Neuronal stem cell (in vitro differentiated cells): ENCODE measurements around the gene YIPF1.

Experiments
- DNase-seq: peaks from one replicate; pipeline ENCODE4 v3.0.0-alpha.2; 2013; ENCODE audit warnings: low spot score
- H2AFZ ChIP-seq: one replicate; pipeline ENCODE4 v1.6.1; 2013; ENCODE audit warnings: mild to moderate bottlenecking, low read length, inconsistent platforms
- H2AK5ac ChIP-seq: 2 replicates; pipeline ENCODE4 v1.6.1; 2013; ENCODE audit warnings: low read depth, mild to moderate bottlenecking, inconsistent platforms, low read length, moderate library complexity, mixed read lengths
- H2BK120ac ChIP-seq: 2 replicates; pipeline ENCODE4 v1.6.1; 2013; ENCODE audit warnings: low read depth, mild to moderate bottlenecking, inconsistent platforms, low read length, moderate library complexity, mixed read lengths
- H2BK12ac ChIP-seq: one replicate; pipeline ENCODE4 v1.6.1; 2013; ENCODE audit warnings: low read length, inconsistent platforms
- H2BK15ac ChIP-seq: 2 replicates; pipeline ENCODE4 v1.6.1; 2013; ENCODE audit warnings: mild to moderate bottlenecking, low read length, inconsistent platforms, mixed read lengths
- H2BK5ac ChIP-seq: one replicate; pipeline ENCODE4 v1.6.1; 2013; ENCODE audit warnings: inconsistent platforms, mild to moderate bottlenecking, low read length, moderate library complexity
- H3K14ac ChIP-seq: one replicate; pipeline ENCODE4 v1.6.1; 2013; ENCODE audit warnings: low read length, inconsistent platforms
- H3K18ac ChIP-seq: 2 replicates; pipeline ENCODE4 v1.6.1; 2013; ENCODE audit warnings: low read length, inconsistent platforms
- H3K23ac ChIP-seq: 2 replicates; pipeline ENCODE4 v1.6.1; 2013; ENCODE audit warnings: low read depth, mild to moderate bottlenecking, mixed read lengths, low read length, inconsistent platforms; ENCODE audit not compliant: poor library complexity
- H3K27ac ChIP-seq: replicated peaks from 3 replicates; pipeline ENCODE4 v1.5.1; 2013; ENCODE audit warnings: low read length, inconsistent platforms
- H3K27me3 ChIP-seq, 3 experiments: 2 replicates each; pipeline ENCODE4 v1.6.1; 2013; ENCODE audit warnings: low read length in 3 of 3, mild to moderate bottlenecking in 2 of 3, inconsistent platforms in 1 of 3, low read depth in 1 of 3, mixed read lengths in 1 of 3, moderate library complexity in 1 of 3; ENCODE audit not compliant: control insufficient read depth in 3 of 3, insufficient read depth in 3 of 3
- H3K36me3 ChIP-seq, 2 donors: replicated peaks in 1 of 2; 2 replicates each; pipeline ENCODE4 v1.6.1; 2013; ENCODE audit warnings: low read length in 2 of 2; ENCODE audit not compliant: control insufficient read depth in 2 of 2, insufficient read depth in 2 of 2
- H3K4ac ChIP-seq: 2 replicates; pipeline ENCODE4 v1.6.1; 2013; ENCODE audit warnings: inconsistent platforms, mild to moderate bottlenecking, low read length, moderate library complexity
- H3K4me1 ChIP-seq, 2 donors: 1 replicate in 1 of 2; 2 replicates in 1 of 2; pipeline ENCODE4 v1.6.1; 2013; ENCODE audit warnings: low read length in 2 of 2, low read depth in 1 of 2; ENCODE audit not compliant: control insufficient read depth in 2 of 2, insufficient read depth in 1 of 2
- H3K4me2 ChIP-seq: one replicate; pipeline ENCODE4 v1.6.1; 2013; ENCODE audit warnings: mild to moderate bottlenecking, low read length, inconsistent platforms; ENCODE audit not compliant: insufficient read depth, poor library complexity, severe bottlenecking
- H3K4me3 ChIP-seq, 2 donors: 2 replicates each; pipeline ENCODE4 v1.5.1; 2013; ENCODE audit warnings: low read length in 2 of 2, mild to moderate bottlenecking in 2 of 2, inconsistent platforms in 1 of 2, moderate library complexity in 1 of 2
- H3K79me1 ChIP-seq: one replicate; pipeline ENCODE4 v1.6.1; 2013; ENCODE audit warnings: low read depth, mild to moderate bottlenecking, inconsistent platforms, low read length, moderate library complexity
- H3K9ac ChIP-seq: one replicate; pipeline ENCODE4 v1.6.1; 2013; ENCODE audit warnings: mild to moderate bottlenecking, low read depth, low read length, inconsistent platforms; ENCODE audit not compliant: poor library complexity
- H3K9me3 ChIP-seq, 2 donors: replicated peaks in 1 of 2; 2 replicates each; pipeline versions ENCODE3 to v1.6.1; 2013; ENCODE audit warnings: low read length in 2 of 2, mild to moderate bottlenecking in 2 of 2, inconsistent platforms in 1 of 2, low read depth in 1 of 2, mixed read lengths in 1 of 2, moderate library complexity in 1 of 2; ENCODE audit not compliant: control insufficient read depth in 2 of 2, insufficient read depth in 1 of 2
- H4K8ac ChIP-seq: one replicate; pipeline ENCODE4 v1.6.1; 2013; ENCODE audit warnings: low read depth, mild to moderate bottlenecking, inconsistent platforms, low read length, moderate library complexity
- H4K91ac ChIP-seq: one replicate; pipeline ENCODE4 v1.6.1; 2013; ENCODE audit warnings: low read length, low read depth, mild to moderate bottlenecking, inconsistent platforms; ENCODE audit not compliant: poor library complexity
- WGBS, 2 donors: extraction: QIAGEN DNeasy Blood & Tissue Kit; methylation state at CpG; one replicate each; pipeline ENCODE4 v1.1.7; 2013; ENCODE audit warnings: missing lambda C conversion rate in 2 of 2, mixed read lengths in 1 of 2; ENCODE audit not compliant: insufficient read length in 2 of 2, insufficient replicate concordance in 1 of 2; ENCODE audit errors: extremely low coverage in 2 of 2; 5-methylcytosine and 5-hydroxymethylcytosine counted together

The YIPF1 gene

DNA sequence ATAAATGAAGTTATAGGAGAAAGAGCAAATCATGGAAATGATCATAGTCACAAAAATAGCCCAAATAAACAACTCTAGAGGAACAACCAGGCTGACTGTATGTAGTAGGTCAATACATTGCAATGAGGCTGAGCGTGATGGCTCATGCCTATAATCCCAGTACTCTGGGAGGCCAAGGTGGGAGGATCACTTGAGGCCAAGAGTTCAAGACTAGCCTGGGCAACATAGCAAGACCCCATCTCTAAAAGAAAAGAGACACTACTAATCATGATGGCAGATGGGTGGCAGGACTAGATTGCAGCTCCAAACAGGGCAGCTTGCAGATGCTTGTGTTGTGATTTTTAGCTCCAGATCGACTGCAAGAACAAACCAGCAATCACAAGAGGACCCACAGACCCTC is 79.1 kb downstream of the YIPF1 start:
- Histone ChIP-seq H3K4me3 (no peak overlapping the region), H4K8ac (no peak overlapping the region), H2BK5ac (no peak overlapping the region), H3K9me3 (peaks cover 0 to 9% of the 10 kb centered on the region in 2 donors), H3K36me3 (peaks cover 3 to 83% of the 10 kb centered on the region in 2 donors), H3K23ac (no peak overlapping the region), H3K27me3 (no peaks in the 10 kb centered on the region), H2AK5ac (no peak overlapping the region), H3K4me2 (no peak overlapping the region), H3K27ac (no peak overlapping the region), H4K91ac (no peak overlapping the region), H2BK120ac (no peak overlapping the region), H3K4ac (no peak overlapping the region), H3K18ac (no peak overlapping the region), H3K9ac (no peak overlapping the region), H2AFZ (no peak overlapping the region), H2BK15ac (no peak overlapping the region), H3K4me1 (peaks cover 0 to 2% of the 10 kb centered on the region in 2 donors), H3K79me1 (no peaks in the 10 kb centered on the region), H2BK12ac (no peak overlapping the region), H3K14ac (no peak overlapping the region)
- no CpG with 5 or more reads among the region's 2 CpGs for WGBS, 2 donors
- DNase-seq, result no peak

GRCh38 chr1:53810007-53810406 is 79.6 kb downstream of the YIPF1 start:
- H3K4me3 ChIP-seq, result no peak overlapping the region
- no peak overlapping the region for H3K14ac ChIP-seq
- H3K4me1 ChIP-seq, result peaks cover 0 to 2% of the 10 kb centered on the region in 2 donors
- H2AFZ ChIP-seq, result no peak overlapping the region
- no peak overlapping the region for H3K9ac ChIP-seq
- no peak overlapping the region for H2BK12ac ChIP-seq
- H2BK120ac ChIP-seq, result no peak overlapping the region
- no peak for DNase-seq
- no peak overlapping the region for H2BK15ac ChIP-seq
- no peak overlapping the region for H3K4me2 ChIP-seq
- no peak overlapping the region for H2BK5ac ChIP-seq
- peaks cover 3 to 83% of the 10 kb centered on the region in 2 donors for H3K36me3 ChIP-seq
- H3K79me1 ChIP-seq, result no peaks in the 10 kb centered on the region
- no peak overlapping the region for H4K91ac ChIP-seq
- no peak overlapping the region for H4K8ac ChIP-seq
- no peak overlapping the region for H3K23ac ChIP-seq
- WGBS, 2 donors, result no CpG with 5 or more reads among the region's 5 CpGs
- H3K9me3 ChIP-seq, result peaks cover 0 to 9% of the 10 kb centered on the region in 2 donors
- no peak overlapping the region for H3K27ac ChIP-seq
- no peak overlapping the region for H3K18ac ChIP-seq
- H3K27me3 ChIP-seq, result no peaks in the 10 kb centered on the region
- H3K4ac ChIP-seq, result no peak overlapping the region
- no peak overlapping the region for H2AK5ac ChIP-seq

DNA sequence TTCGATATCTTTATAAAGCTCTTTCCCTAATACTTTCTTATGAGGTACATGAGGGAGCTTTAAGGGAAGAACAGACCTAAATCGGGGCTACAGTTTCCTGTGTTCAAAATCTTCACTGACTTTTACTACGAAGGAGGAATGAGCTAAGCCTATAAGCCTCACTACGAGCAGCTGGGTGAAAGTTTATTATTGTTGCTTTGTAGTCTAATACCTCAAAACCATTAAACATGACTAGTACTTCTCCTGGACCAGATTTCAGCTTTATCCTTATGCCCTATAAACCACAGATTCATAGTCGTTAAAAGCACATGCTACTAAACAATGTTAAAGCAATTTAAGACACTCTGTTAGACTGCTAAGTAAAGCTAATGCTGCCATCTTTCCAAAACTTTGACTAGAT is 81.7 kb downstream of the YIPF1 start:
- Histone ChIP-seq H3K14ac (no peak overlapping the region), H3K18ac (no peak overlapping the region), H3K4ac (no peak overlapping the region), H2BK5ac (no peak overlapping the region), H2BK15ac (no peak overlapping the region), H3K9me3 (peaks cover 0 to 3% of the 10 kb centered on the region in 2 donors), H2AK5ac (no peak overlapping the region), H3K36me3 (peaks cover 7 to 92% of the 10 kb centered on the region in 2 donors), H3K4me3 (no peak overlapping the region), H4K91ac (no peak overlapping the region), H4K8ac (no peak overlapping the region), H3K27me3 (no peaks in the 10 kb centered on the region), H3K79me1 (no peaks in the 10 kb centered on the region), H3K4me2 (no peak overlapping the region), H3K23ac (no peak overlapping the region), H3K27ac (no peak overlapping the region), H2BK12ac (no peak overlapping the region), H2BK120ac (no peak overlapping the region), H3K4me1 (peaks cover 0 to 2% of the 10 kb centered on the region in 2 donors), H3K9ac (no peak overlapping the region), H2AFZ (no peak overlapping the region)
- WGBS, 2 donors, result no CpG with 5 or more reads among the region's 5 CpGs
- no peak for DNase-seq

DNA sequence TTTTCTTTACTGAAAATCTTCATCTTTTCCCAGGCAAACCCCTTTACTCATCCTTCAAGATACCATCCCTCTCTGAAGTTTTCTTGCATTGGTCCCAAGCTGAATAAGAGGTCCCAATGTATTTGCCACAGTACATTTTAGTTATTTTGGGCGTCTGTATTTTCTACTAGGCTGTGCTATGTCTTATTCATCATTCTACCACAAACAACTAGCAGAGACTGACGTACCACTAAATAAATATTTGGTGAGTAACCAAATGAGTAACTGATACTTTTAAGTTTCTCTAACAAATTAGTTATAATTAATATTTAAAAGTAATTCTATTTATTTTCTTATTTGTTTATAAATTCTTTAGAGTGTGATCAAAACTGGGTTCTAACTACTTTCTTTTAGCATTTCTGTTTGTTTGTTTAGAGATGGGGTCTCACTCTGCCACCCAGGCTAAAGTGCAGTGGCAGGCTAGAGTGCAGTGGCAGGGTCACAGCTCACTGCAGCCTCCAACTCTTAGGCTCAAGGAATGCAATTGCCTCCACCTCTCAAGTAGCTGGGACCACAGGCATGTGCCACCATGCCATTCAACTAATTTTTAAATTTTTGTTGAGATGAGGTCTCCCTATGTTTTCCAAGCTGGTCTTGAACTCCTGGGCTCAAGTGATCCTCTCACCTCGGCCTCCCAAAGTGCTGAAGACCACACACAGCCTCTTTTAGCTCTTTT is 84.6 kb downstream of the YIPF1 start:
- Histone ChIP-seq H3K9me3 (no peaks in the 10 kb centered on the region), H2AFZ (no peak overlapping the region), H2AK5ac (no peak overlapping the region), H3K4me2 (no peak overlapping the region), H3K27me3 (no peaks in the 10 kb centered on the region), H3K9ac (no peak overlapping the region), H2BK15ac (no peak overlapping the region), H2BK12ac (no peak overlapping the region), H3K4ac (no peak overlapping the region), H3K23ac (no peak overlapping the region), H4K8ac (no peak overlapping the region), H2BK120ac (no peak overlapping the region), H3K36me3 (peaks cover 4 to 94% of the 10 kb centered on the region in 2 donors), H3K18ac (no peak overlapping the region), H3K27ac (no peak overlapping the region), H3K14ac (no peak overlapping the region), H4K91ac (no peak overlapping the region), H3K79me1 (no peaks in the 10 kb centered on the region), H3K4me3 (no peak overlapping the region), H2BK5ac (no peak overlapping the region), H3K4me1 (no peaks in the 10 kb centered on the region)
- no CpG with 5 or more reads among the region's 3 CpGs for WGBS, 2 donors
- no peak for DNase-seq
